ENCODE results near the gene AQP6. TPM values are rescaled to one million over a fixed set of nuclear protein-coding genes. Genes with fewer than 3 reads are reported as not detected.

Gene AQP6
- total and polyA plus RNA-seq, 2 donors (not counting 3 experiments of a cell fraction or from before 2014, with no cell fraction given) = 0.04 TPM; not detected in 1

- Histone ChIP-seq H3K4me2 (ENCODE audit: insufficient read depth, low read length) (no peak overlapping the region), H3K9me1 (replicated peaks; ENCODE audit: control insufficient read depth, extremely low read depth, insufficient read depth, low read length) (no peaks in the 10 kb centered on the region), H4K20me1 (replicated peaks; ENCODE audit: control insufficient read depth, extremely low read depth, insufficient read depth, low read length) (no peaks in the 10 kb centered on the region), H3K27me3 (ENCODE audit: control insufficient read depth in 2 of 2, insufficient read depth in 2 of 2, low read length in 2 of 2) (peaks cover 16 to 18% of the 10 kb centered on the region in 2 experiments), H3K36me3 (ENCODE audit: control insufficient read depth in 2 of 2, extremely low read depth in 1 of 2, insufficient read depth in 2 of 2, low read length in 2 of 2) (no peaks in the 10 kb centered on the region), H3K4me1 (ENCODE audit: control insufficient read depth, extremely low read depth, insufficient read depth, low read length) (peaks cover 4% of the 10 kb centered on the region), H3K27ac (ENCODE audit: insufficient read depth, low read depth, low read length) (no peak overlapping the region), H2AFZ (ENCODE audit: low read depth, low read length) (no peak overlapping the region), H3K9me3 (replicated peaks; ENCODE audit: control insufficient read depth, insufficient read depth, low read length) (no peaks in the 10 kb centered on the region), H3K4me3 (replicated peaks in 1 of 3; ENCODE audit: insufficient read depth in 1 of 3, low read depth in 1 of 3, low read length in 3 of 3) (no peak overlapping the region), H3K79me2 (ENCODE audit: control insufficient read depth, insufficient read depth, low read length) (no peaks in the 10 kb centered on the region), H3K9ac (replicated peaks; ENCODE audit: extremely low read depth, insufficient read depth, low read length) (no peak overlapping the region)
- dilution Hi-C loops (cut with MboI; ENCODE audit: extremely low pct_ligation_motif_present, low sequenced_read_pairs) = loop anchor here (25.0 kb wide), 1 partner anchor 92 kb away; the partner anchor contains the start of gene ASIC1
- TF ChIP-seq MAX (IDR thresholded peaks at IDR 0.05; ENCODE audit: insufficient read depth, insufficient read length) = no peak
- no peak for TF ChIP-seq POLR2A (IDR thresholded peaks at IDR 0.05; ENCODE audit: low read depth, low read length)
- no peak for TF ChIP-seq FOS (IDR thresholded peaks at IDR 0.05; ENCODE audit: borderline replicate concordance, insufficient read depth, low read length)
- TF ChIP-seq GATA2 (IDR thresholded peaks at IDR 0.05; ENCODE audit: insufficient read depth, insufficient read length, low read depth, low read length) = no peak
- no peak for TF ChIP-seq MYC (IDR thresholded peaks at IDR 0.05; ENCODE audit: low read depth, low read length)
- TF ChIP-seq EZH2 (IDR thresholded peaks at IDR 0.05; ENCODE audit: borderline replicate concordance, low read depth, low read length, severe bottlenecking) = no peak
- no peak for TF ChIP-seq JUN (IDR thresholded peaks at IDR 0.05; ENCODE audit: borderline replicate concordance, insufficient read depth, insufficient read length, low read depth)
- TF ChIP-seq POLR2AphosphoS5 (IDR thresholded peaks at IDR 0.05; ENCODE audit: insufficient read depth, low read depth, low read length) = no peak
- no peak for TF ChIP-seq CTCF (IDR thresholded peaks at IDR 0.05; ENCODE audit: extremely low read depth in 1 of 2, insufficient read depth in 1 of 2, low read depth in 1 of 2, low read length in 2 of 2)
- CTCF ChIA-PET = interaction anchor here (1.2 to 11.4 kb wide), 8 partner anchors 11 to 115 kb away, joined by 4 to 317 read pairs (median 82); partner anchors contain the start of genes ASIC1 and SMARCD1
- DNase-seq (ENCODE audit: low read depth, low spot score) (no peak), FAIRE-seq (no peak)
- POLR2A ChIA-PET = interaction anchor here (0.5 kb wide), 1 partner anchor 156 kb away, joined by 4 read pairs; no protein-coding TSS in a partner anchor
- intact Hi-C loops (cut with micrococcal nuclease) = loop anchor here (5.0 kb wide), 1 partner anchor 207 kb away; no protein-coding TSS in a partner anchor
- no TSS peak for BruUV-seq (replicated peaks)
These were observed 2.9 kb upstream of the AQP6 start for GRCh38 chr12:49969651-49970429.

Data from endothelial cell of umbilical vein (primary cell).